T-cell (primary cell): ENCODE results near the gene ARHGAP22. TPM values are rescaled to one million over a fixed set of nuclear protein-coding genes. Genes with fewer than 3 reads are reported as not detected.

Source experiments
- ATAC-seq, 4 experiments: fragments of 200-7000 bp in 3 of 4; fragments of 150-1000 bp in 1 of 4; cut with Tn5 transposase; replicated peaks in 1 of 4; 1 replicate in 3 of 4; 2 replicates in 1 of 4; pipeline ENCODE4 v1.10.0; 2021; ENCODE audit warnings: moderate library complexity in 3 of 4, mild to moderate bottlenecking in 2 of 4, moderate number of reproducible peaks in 1 of 4
- CTCF ChIA-PET, 2 donors: fragments of 300-600 bp; sonication (Branson Sonifier 250); formaldehyde crosslinking; loops; one replicate each; lab custom pipeline; 2022; ENCODE audit warnings: antibody characterized with exemption in 2 of 2; lab: Charles Lee
- POLR2A ChIA-PET, 2 donors: fragments of 300-600 bp; sonication (Branson Sonifier 250); formaldehyde crosslinking; loops; one replicate each; lab custom pipeline; 2022; ENCODE audit warnings: antibody characterized with exemption in 2 of 2; lab: Charles Lee
- DNase-seq, 35 experiments: peaks; one replicate each; pipeline versions ENCODE4 v3.0.0 to v3.0.0-alpha.2; 2013 to 2023
- H3K27ac ChIP-seq: one replicate; pipeline ENCODE4 v1.5.1; 2013; ENCODE audit warnings: low read length
- H3K27me3 ChIP-seq, 2 experiments: replicated peaks in 1 of 2; 1 replicate in 1 of 2; 2 replicates in 1 of 2; pipeline versions ENCODE4 v1.6.1 to v1.7.0; 2013; ENCODE audit warnings: low read length in 1 of 2, mixed read lengths in 1 of 2; ENCODE audit not compliant: control insufficient read depth in 2 of 2, insufficient read depth in 2 of 2; ENCODE audit errors: extremely low read depth in 1 of 2
- H3K36me3 ChIP-seq, 2 donors: 1 replicate in 1 of 2; 2 replicates in 1 of 2; pipeline versions ENCODE4 v1.6.1 to v1.7.0; 2013; ENCODE audit warnings: low read length in 1 of 2; ENCODE audit not compliant: control insufficient read depth in 2 of 2, insufficient read depth in 1 of 2; ENCODE audit errors: extremely low read depth in 1 of 2
- H3K4me1 ChIP-seq, 2 experiments: 1 replicate in 1 of 2; 2 replicates in 1 of 2; pipeline versions ENCODE4 v1.6.1 to v1.7.0; 2013; ENCODE audit warnings: low read length in 2 of 2, mixed read lengths in 1 of 2; ENCODE audit not compliant: insufficient read depth in 2 of 2, control insufficient read depth in 1 of 2; ENCODE audit errors: extremely low read depth in 1 of 2
- H3K4me3 ChIP-seq, 2 donors: 1 replicate in 1 of 2; 2 replicates in 1 of 2; pipeline versions ENCODE4 v1.5.1 to v1.7.0; 2013; ENCODE audit warnings: mild to moderate bottlenecking in 2 of 2, low read length in 1 of 2, moderate library complexity in 1 of 2; ENCODE audit not compliant: control insufficient read depth in 1 of 2; ENCODE audit errors: extremely low read depth in 1 of 2
- H3K9me3 ChIP-seq: 2 replicates; pipeline ENCODE4 v1.7.0; 2013
- H3K27ac Mint-ChIP-seq, 2 donors: one replicate each; pipeline ENCODE4 v1.8.0; 2020 to 2021; ENCODE audit warnings: mild to moderate bottlenecking in 2 of 2, mixed read lengths in 2 of 2
- H3K27me3 Mint-ChIP-seq, 2 donors: one replicate each; pipeline ENCODE4 v1.8.0; 2021 to 2022; ENCODE audit warnings: mixed read lengths in 2 of 2
- H3K36me3 Mint-ChIP-seq: one replicate; pipeline ENCODE4 v1.8.0; 2021; ENCODE audit warnings: mixed read lengths
- H3K4me1 Mint-ChIP-seq, 3 donors: one replicate each; pipeline ENCODE4 v1.8.0; 2020 to 2022; ENCODE audit warnings: mixed read lengths in 3 of 3, mild to moderate bottlenecking in 1 of 3
- H3K4me3 Mint-ChIP-seq, 3 donors: one replicate each; pipeline ENCODE4 v1.8.0; 2020 to 2022; ENCODE audit warnings: mild to moderate bottlenecking in 3 of 3, mixed read lengths in 3 of 3, moderate library complexity in 3 of 3
- H3K9me3 Mint-ChIP-seq, 3 donors: one replicate each; pipeline ENCODE4 v1.8.0; 2020 to 2022; ENCODE audit warnings: mixed read lengths in 3 of 3
- WGBS: methylation state at CpG from one replicate; pipeline ENCODE4 v1.1.5; 2013; ENCODE audit warnings: missing lambda C conversion rate; ENCODE audit not compliant: insufficient coverage; 5-methylcytosine and 5-hydroxymethylcytosine counted together
- total RNA-seq, 35 experiments: library from RNA in 6 of 35; stranded (reverse) in 6 of 35; fragments of 120-200 nt in 1 of 35; gene quantifications; one replicate each; pipeline versions ENCODE4 v1.2.1 to v1.2.4 and lab custom pipeline; 2013 to 2026

The ARHGAP22 gene
- total RNA-seq, 5 donors from 2014 or later (not counting 1 experiment from before 2014, with no cell fraction given), result 0.33 to 2.2 (median 0.60) TPM

- ATAC-seq, result no peak
- Histone ChIP-seq H3K27ac (no peak overlapping the region), H3K36me3 (no peaks in the 10 kb centered on the region), H3K9me3 (no peaks in the 10 kb centered on the region), H3K4me3 (no peak overlapping the region), H3K27me3 (peaks cover 0 to 10% of the 10 kb centered on the region in 2 experiments), H3K4me1 (no peaks in the 10 kb centered on the region)
- Mint-ChIP-seq H3K9me3 (no peaks in the 10 kb centered on the region), H3K27me3 (peaks cover 7 to 9% of the 10 kb centered on the region in 2 donors), H3K4me1 (no peaks in the 10 kb centered on the region), H3K36me3 (no peaks in the 10 kb centered on the region), H3K4me3 (no peak overlapping the region), H3K27ac (no peak overlapping the region)
- ChIA-PET POLR2A (no interaction called here), CTCF (no interaction called here)
- DNase-seq, result no peak
- 76% methylated on average over 5 of the region's 7 CpGs for WGBS
These were observed 9.9 kb downstream of the ARHGAP22 start for GRCh38 chr10:48594803-48595538.

GRCh38 chr10:48594371-48594770 is 10.5 kb downstream of the ARHGAP22 start:
- Histone ChIP-seq H3K4me3 (no peak overlapping the region), H3K9me3 (no peaks in the 10 kb centered on the region), H3K27me3 (peaks cover 0 to 10% of the 10 kb centered on the region in 2 experiments), H3K27ac (no peak overlapping the region), H3K4me1 (no peaks in the 10 kb centered on the region), H3K36me3 (no peaks in the 10 kb centered on the region)
- POLR2A ChIA-PET, result no interaction called here
- ATAC-seq (no peak), DNase-seq (no peak)
- Mint-ChIP-seq H3K27ac (no peak overlapping the region), H3K4me3 (no peak overlapping the region), H3K36me3 (no peaks in the 10 kb centered on the region), H3K4me1 (no peaks in the 10 kb centered on the region), H3K9me3 (no peaks in the 10 kb centered on the region), H3K27me3 (peaks cover 7 to 14% of the 10 kb centered on the region in 2 donors)
- CTCF ChIA-PET, result no interaction called here
- WGBS, result no CpG with 5 or more reads among the region's 4 CpGs

GRCh38 chr10:48592346-48592745 is 12.5 kb downstream of the ARHGAP22 start:
- no peak overlapping the region for H3K4me3 ChIP-seq
- Mint-ChIP-seq H3K27ac (no peak overlapping the region), H3K9me3 (no peaks in the 10 kb centered on the region), H3K27me3 (peaks cover 7 to 16% of the 10 kb centered on the region in 2 donors), H3K4me3 (no peak overlapping the region), H3K4me1 (no peaks in the 10 kb centered on the region), H3K36me3 (no peaks in the 10 kb centered on the region)
- POLR2A ChIA-PET, result no interaction called here
- no peaks in the 10 kb centered on the region for H3K4me1 ChIP-seq
- no peak for ATAC-seq
- H3K27me3 ChIP-seq, result peaks cover 0 to 6% of the 10 kb centered on the region in 2 experiments
- DNase-seq, result no peak
- no peaks in the 10 kb centered on the region for H3K36me3 ChIP-seq
- H3K9me3 ChIP-seq, result no peaks in the 10 kb centered on the region
- WGBS, result 79% methylated on average over 6 of the region's 6 CpGs
- CTCF ChIA-PET, result interaction anchor here in 1 of 2 donors (0.6 kb wide), 1 partner anchor 276 kb away, joined by 3 read pairs; no protein-coding TSS in a partner anchor
- no peak overlapping the region for H3K27ac ChIP-seq

- 89% methylated on average over 7 of the region's 10 CpGs for WGBS
- H3K27me3 Mint-ChIP-seq, result peaks cover 5 to 16% of the 10 kb centered on the region in 2 donors
- no peak overlapping the region for H3K27ac Mint-ChIP-seq
- H3K9me3 ChIP-seq, result no peaks in the 10 kb centered on the region
- CTCF ChIA-PET, result interaction anchor here in 1 of 2 donors (0.6 kb wide), 1 partner anchor 24 kb away, joined by 3 read pairs; no protein-coding TSS in a partner anchor
- no peaks in the 10 kb centered on the region for H3K4me1 ChIP-seq
- H3K36me3 ChIP-seq, result no peaks in the 10 kb centered on the region
- no peak overlapping the region for H3K4me3 ChIP-seq
- H3K27me3 ChIP-seq, result peaks cover 0 to 12% of the 10 kb centered on the region in 2 experiments
- ATAC-seq (no peak), DNase-seq (no peak)
- no peaks in the 10 kb centered on the region for H3K36me3 Mint-ChIP-seq
- no peaks in the 10 kb centered on the region for H3K9me3 Mint-ChIP-seq
- H3K4me1 Mint-ChIP-seq, result no peaks in the 10 kb centered on the region
- POLR2A ChIA-PET, result no interaction called here
- no peak overlapping the region for H3K4me3 Mint-ChIP-seq
- no peak overlapping the region for H3K27ac ChIP-seq
These were observed 13.9 kb downstream of the ARHGAP22 start for GRCh38 chr10:48590945-48591344.

- 74% methylated on average over 5 of the region's 5 CpGs for WGBS
- Mint-ChIP-seq H3K4me3 (no peak overlapping the region), H3K4me1 (no peaks in the 10 kb centered on the region), H3K36me3 (no peaks in the 10 kb centered on the region), H3K9me3 (peaks cover 0 to 4% (median 0%) of the 10 kb centered on the region in 3 donors), H3K27me3 (peaks cover 0 to 16% of the 10 kb centered on the region in 2 donors), H3K27ac (no peak overlapping the region)
- POLR2A ChIA-PET, result no interaction called here
- Histone ChIP-seq H3K9me3 (no peaks in the 10 kb centered on the region), H3K36me3 (no peaks in the 10 kb centered on the region), H3K4me3 (no peak overlapping the region), H3K27ac (no peak overlapping the region), H3K4me1 (no peaks in the 10 kb centered on the region), H3K27me3 (peaks cover 0 to 9% of the 10 kb centered on the region in 2 experiments)
- DNase-seq, result no peak
- no peak for ATAC-seq
- CTCF ChIA-PET, result no interaction called here
These were observed 15.6 kb downstream of the ARHGAP22 start for GRCh38 chr10:48589266-48589665.

- POLR2A ChIA-PET, result no interaction called here
- Mint-ChIP-seq H3K4me1 (no peaks in the 10 kb centered on the region), H3K4me3 (no peak overlapping the region), H3K27me3 (peaks cover 0 to 11% of the 10 kb centered on the region in 2 donors), H3K36me3 (no peaks in the 10 kb centered on the region), H3K9me3 (peaks cover 0 to 4% (median 0%) of the 10 kb centered on the region in 3 donors), H3K27ac (no peak overlapping the region)
- Histone ChIP-seq H3K27ac (no peak overlapping the region), H3K9me3 (no peaks in the 10 kb centered on the region), H3K36me3 (no peaks in the 10 kb centered on the region), H3K4me1 (no peaks in the 10 kb centered on the region), H3K27me3 (peaks cover 0 to 6% of the 10 kb centered on the region in 2 experiments), H3K4me3 (no peak overlapping the region)
- no peak for ATAC-seq
- no peak for DNase-seq
- WGBS, result 81% methylated on average over 3 of the region's 3 CpGs
- CTCF ChIA-PET, result no interaction called here
These were observed 17.1 kb downstream of the ARHGAP22 start for GRCh38 chr10:48587819-48588218.
